IPS DF 6.9 (cell line): ENCODE data around the gene ALAS1.

Experiments used
- DNase-seq: peaks from one replicate; pipeline ENCODE4 v3.0.0-alpha.2; 2013; ENCODE audit warnings: low read depth, low spot score
- H3K27ac ChIP-seq: one replicate; pipeline ENCODE4 v1.5.1; 2013; ENCODE audit warnings: low read length, control low read depth
- H3K27me3 ChIP-seq: 2 replicates; pipeline ENCODE4 v1.6.1; 2013; ENCODE audit warnings: mild to moderate bottlenecking, low read length; ENCODE audit not compliant: control insufficient read depth, insufficient read depth
- H3K36me3 ChIP-seq: 2 replicates; pipeline ENCODE4 v1.6.1; 2013; ENCODE audit warnings: low read length; ENCODE audit not compliant: control insufficient read depth, insufficient read depth
- H3K4me1 ChIP-seq: 2 replicates; pipeline ENCODE4 v1.6.1; 2013; ENCODE audit warnings: low read length; ENCODE audit not compliant: control insufficient read depth, insufficient read depth
- H3K4me3 ChIP-seq: 2 replicates; pipeline ENCODE4 v1.5.1; 2013; ENCODE audit warnings: mild to moderate bottlenecking, low read length
- H3K9me3 ChIP-seq: 2 replicates; pipeline ENCODE4 v1.6.1; 2013; ENCODE audit warnings: low read length, inconsistent platforms; ENCODE audit not compliant: control insufficient read depth, insufficient read depth
- WGBS: extraction: QIAGEN DNeasy Blood & Tissue Kit; methylation state at CpG from one replicate; pipeline ENCODE4 v1.1.7; 2013; ENCODE audit warnings: mixed read lengths, missing lambda C conversion rate; ENCODE audit not compliant: insufficient read length, insufficient coverage; 5-methylcytosine and 5-hydroxymethylcytosine counted together

The ALAS1 gene

GRCh38 chr3:52243791-52244628, 46.0 kb downstream of the ALAS1 start:
- Histone ChIP-seq H3K4me1 (peaks cover 5% of the 10 kb centered on the region), H3K27ac (no peak overlapping the region), H3K27me3 (peaks cover 6% of the 10 kb centered on the region; the same call in 1 of the 2 replicates), H3K36me3 (no peaks in the 10 kb centered on the region), H3K9me3 (no peaks in the 10 kb centered on the region), H3K4me3 (no peak overlapping the region)
- no CpG with 5 or more reads among the region's 9 CpGs for WGBS
- DNase-seq = no peak

- Histone ChIP-seq H3K9me3 (no peaks in the 10 kb centered on the region), H3K4me1 (no peaks in the 10 kb centered on the region; the same call in 1 of the 2 replicates), H3K27ac (no peak within 1 kb of the TSS), H3K27me3 (peaks cover 6% of the 10 kb centered on the region; the same call in 1 of the 2 replicates), H3K36me3 (no peaks in the 10 kb centered on the region), H3K4me3 (peak within 1 kb of the TSS; percentile 36; the same call in 1 of the 2 replicates)
- whole genome bisulfite sequencing = no CpG with 5 or more reads among the region's 98 CpGs
- no peak for DNase-seq
Observed at GRCh38 chr3:52245322-52246263, 47.6 kb downstream of the ALAS1 start, which contains the start of gene PPM1M. PPM1M (plus strand) TSS chr3:52245759; CDS start chr3:52245825, 66 bp downstream.

- Histone ChIP-seq H3K27ac (no peak overlapping the region), H3K9me3 (no peaks in the 10 kb centered on the region)
- no CpG with 5 or more reads among the region's 8 CpGs for WGBS
Observed at GRCh38 chr3:52246264-52246620, 48.3 kb downstream of the ALAS1 start.

GRCh38 chr3:52246728-52247408, 48.9 kb downstream of the ALAS1 start:
- WGBS = no CpG with 5 or more reads among the region's 14 CpGs
- Histone ChIP-seq H3K27me3 (peaks cover 6% of the 10 kb centered on the region; the same call in 1 of the 2 replicates), H3K4me3 (no peak overlapping the region), H3K9me3 (no peaks in the 10 kb centered on the region), H3K4me1 (no peaks in the 10 kb centered on the region), H3K36me3 (no peaks in the 10 kb centered on the region), H3K27ac (no peak overlapping the region)
- no peak for DNase-seq

More at GRCh38 chr3:52246264-52246620, 48.3 kb downstream of the ALAS1 start:
- Histone ChIP-seq H3K4me1 (no peaks in the 10 kb centered on the region), H3K27me3 (peaks cover 6% of the 10 kb centered on the region; the same call in 1 of the 2 replicates), H3K36me3 (no peaks in the 10 kb centered on the region), H3K4me3 (peak overlapping the region; percentile 36; the same call in 1 of the 2 replicates)
- DNase-seq = no peak

GRCh38 chr3:52247409-52248164, 49.6 kb downstream of the ALAS1 start:
- no peak overlapping the region for H3K4me3 ChIP-seq
- H3K27me3 ChIP-seq = peaks cover 6% of the 10 kb centered on the region; the same call in 1 of the 2 replicates
- no peak for DNase-seq
- whole genome bisulfite sequencing = no CpG with 5 or more reads among the region's 7 CpGs
- H3K36me3 ChIP-seq = no peaks in the 10 kb centered on the region
- H3K9me3 ChIP-seq = no peaks in the 10 kb centered on the region
- H3K4me1 ChIP-seq = no peaks in the 10 kb centered on the region
- no peak overlapping the region for H3K27ac ChIP-seq

GRCh38 chr3:52248165-52248541, 50.2 kb downstream of the ALAS1 start:
- no CpG with 5 or more reads among the region's 10 CpGs for WGBS
- H3K27ac ChIP-seq = no peak overlapping the region

GRCh38 chr3:52248816-52249547, 51.0 kb downstream of the ALAS1 start:
- Histone ChIP-seq H3K36me3 (peaks cover 9% of the 10 kb centered on the region), H3K27ac (no peak overlapping the region), H3K27me3 (peaks cover 6% of the 10 kb centered on the region; the same call in 1 of the 2 replicates), H3K9me3 (no peaks in the 10 kb centered on the region), H3K4me1 (no peaks in the 10 kb centered on the region), H3K4me3 (no peak overlapping the region)
- whole genome bisulfite sequencing = no CpG with 5 or more reads among the region's 10 CpGs
- no peak for DNase-seq

More at GRCh38 chr3:52248165-52248541, 50.2 kb downstream of the ALAS1 start:
- Histone ChIP-seq H3K27me3 (peaks cover 6% of the 10 kb centered on the region; the same call in 1 of the 2 replicates), H3K4me3 (no peak overlapping the region), H3K9me3 (no peaks in the 10 kb centered on the region), H3K4me1 (no peaks in the 10 kb centered on the region), H3K36me3 (peaks cover 2% of the 10 kb centered on the region)
- DNase-seq = no peak

- H3K9me3 ChIP-seq = no peaks in the 10 kb centered on the region
- H3K27ac ChIP-seq = no peak overlapping the region
- H3K27me3 ChIP-seq = peaks cover 6% of the 10 kb centered on the region; the same call in 1 of the 2 replicates
- no CpG with 5 or more reads among the region's 6 CpGs for WGBS
- peaks cover 9% of the 10 kb centered on the region for H3K36me3 ChIP-seq
- H3K4me3 ChIP-seq = no peak overlapping the region
- H3K4me1 ChIP-seq = no peaks in the 10 kb centered on the region
- DNase-seq = no peak
Observed at GRCh38 chr3:52249683-52250082, 51.7 kb downstream of the ALAS1 start.

GRCh38 chr3:52250122-52250521, 52.2 kb downstream of the ALAS1 start:
- H3K9me3 ChIP-seq = no peaks in the 10 kb centered on the region
- peaks cover 9% of the 10 kb centered on the region for H3K36me3 ChIP-seq
- peaks cover 2% of the 10 kb centered on the region; the same call in 1 of the 2 replicates for H3K27me3 ChIP-seq
- WGBS = no CpG with 5 or more reads among the region's 1 CpG
- DNase-seq = no peak
- no peaks in the 10 kb centered on the region for H3K4me1 ChIP-seq
- no peak overlapping the region for H3K27ac ChIP-seq
- no peak overlapping the region for H3K4me3 ChIP-seq
